ENCODE results near the gene GNG7.
A peak's percentile ranks its signal among the peaks of the same experiment; 100 is the strongest.
"Not testable (repeated sequence)": the region's sequence is repeated elsewhere in the genome, so short reads cannot be mapped to it uniquely, and the experiment has no call there.

GNG7 gene

DNA sequence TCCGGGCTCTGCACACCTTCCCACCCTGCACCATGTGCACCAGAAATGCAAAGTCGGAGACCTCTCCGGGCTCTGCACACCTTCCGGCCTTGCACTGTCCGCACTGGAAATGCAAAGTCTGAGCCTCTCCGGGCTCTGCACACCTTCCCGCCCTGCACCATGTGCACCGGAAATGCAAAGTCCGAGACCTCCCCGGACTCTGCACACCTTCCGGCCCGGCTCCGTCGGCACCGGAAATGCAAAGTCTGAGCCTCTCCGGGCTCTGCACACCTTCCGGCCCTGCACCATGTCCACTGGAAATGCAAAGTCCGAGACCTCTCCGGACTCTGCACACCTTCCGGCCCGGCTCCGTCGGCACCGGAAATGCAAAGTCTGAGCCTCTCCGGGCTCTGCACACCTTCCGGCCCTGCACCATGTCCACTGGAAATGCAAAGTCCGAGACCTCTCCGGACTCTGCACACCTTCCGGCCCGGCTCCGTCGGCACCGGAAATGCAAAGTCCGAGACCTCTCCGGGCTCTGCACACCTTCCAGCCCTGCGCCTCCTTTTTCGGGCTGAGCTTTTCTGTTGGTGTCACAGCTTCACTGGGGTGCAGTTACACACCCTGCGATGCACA, 59.3 kb downstream of the GNG7 start:
- not testable (repeated sequence) for DNase-seq (ENCODE audit: low read depth in 2 of 2)

DNA sequence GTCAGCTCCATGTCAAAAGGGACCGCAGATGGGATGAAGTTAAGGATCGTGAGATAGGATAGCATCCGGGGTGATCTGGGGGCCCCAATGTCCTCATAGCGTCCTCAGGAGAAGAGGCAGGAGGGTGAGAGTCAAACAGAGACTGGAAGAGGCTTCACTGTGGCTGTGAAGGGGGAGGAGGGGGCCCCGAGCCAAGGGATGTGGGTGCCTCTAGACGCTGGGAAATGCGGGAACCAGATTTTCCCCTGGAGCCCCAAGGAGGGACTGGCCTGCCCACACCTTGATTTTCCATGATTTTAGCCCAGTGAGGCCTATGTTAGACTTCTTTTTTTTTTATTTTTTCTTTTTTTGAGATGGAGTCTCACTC, 61.2 kb downstream of the GNG7 start:
- no peak for DNase-seq (ENCODE audit: low read depth in 2 of 2)

DNA sequence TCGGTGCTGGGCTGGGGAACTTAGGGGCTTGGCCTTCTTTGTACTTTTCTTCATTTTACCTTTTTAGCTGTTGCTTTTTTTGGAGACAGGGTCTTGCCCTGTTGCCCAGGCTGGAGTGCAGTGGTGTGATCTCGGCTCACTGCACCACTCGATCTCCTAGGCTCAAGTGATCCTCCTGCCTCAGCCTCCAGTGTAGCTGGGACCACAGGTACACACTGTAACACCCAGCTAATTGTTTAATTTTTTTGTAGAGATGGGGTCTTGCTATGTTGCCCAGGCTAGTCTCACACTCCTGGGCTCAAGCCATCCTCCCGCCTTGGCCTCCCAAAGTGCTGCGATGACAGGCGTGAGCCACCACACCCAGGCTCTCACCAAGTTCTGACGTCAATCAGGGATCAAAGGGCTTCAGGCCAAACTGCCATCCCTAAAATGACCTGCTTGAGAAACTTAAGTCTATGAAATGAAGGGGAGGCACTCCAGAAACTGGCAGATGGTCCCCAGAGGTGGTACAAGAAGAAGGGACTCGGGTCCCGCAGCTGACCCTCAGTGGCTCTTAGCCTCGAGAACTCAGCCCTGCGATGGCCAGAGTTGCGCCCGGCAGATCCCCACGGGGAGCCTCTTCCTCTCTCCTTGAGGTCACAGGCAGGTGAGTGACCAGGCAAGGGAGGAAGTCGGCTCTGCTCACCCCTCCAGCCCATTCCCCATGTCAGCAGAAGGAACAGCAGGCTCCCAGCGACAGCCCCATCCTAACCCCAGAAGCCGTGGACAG, 61.7 kb downstream of the GNG7 start:
- DNase-seq (ENCODE audit: low read depth in 2 of 2): no peak

DNA sequence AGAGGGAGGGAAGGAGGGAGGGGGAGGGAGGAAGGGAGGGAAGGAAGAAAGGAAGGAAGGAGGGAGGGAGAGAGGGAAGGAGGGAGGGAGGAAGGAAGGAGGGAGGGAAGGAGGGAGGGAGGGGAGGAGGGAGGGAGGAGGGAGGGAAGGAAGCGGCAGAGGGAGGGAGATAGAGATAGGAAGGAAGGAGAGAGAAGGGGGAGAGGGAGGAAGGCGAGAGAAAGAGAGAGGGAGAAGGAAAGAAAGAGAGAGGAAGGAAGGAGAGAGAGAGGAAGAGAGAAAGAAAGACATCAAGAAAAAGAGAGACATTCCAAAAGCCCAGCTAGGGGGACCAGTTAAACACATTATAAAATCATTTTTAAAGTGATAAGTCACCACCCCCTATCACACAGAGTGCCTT, 62.5 kb downstream of the GNG7 start:
- DNase-seq (ENCODE audit: low read depth in 2 of 2): no peak

DNA sequence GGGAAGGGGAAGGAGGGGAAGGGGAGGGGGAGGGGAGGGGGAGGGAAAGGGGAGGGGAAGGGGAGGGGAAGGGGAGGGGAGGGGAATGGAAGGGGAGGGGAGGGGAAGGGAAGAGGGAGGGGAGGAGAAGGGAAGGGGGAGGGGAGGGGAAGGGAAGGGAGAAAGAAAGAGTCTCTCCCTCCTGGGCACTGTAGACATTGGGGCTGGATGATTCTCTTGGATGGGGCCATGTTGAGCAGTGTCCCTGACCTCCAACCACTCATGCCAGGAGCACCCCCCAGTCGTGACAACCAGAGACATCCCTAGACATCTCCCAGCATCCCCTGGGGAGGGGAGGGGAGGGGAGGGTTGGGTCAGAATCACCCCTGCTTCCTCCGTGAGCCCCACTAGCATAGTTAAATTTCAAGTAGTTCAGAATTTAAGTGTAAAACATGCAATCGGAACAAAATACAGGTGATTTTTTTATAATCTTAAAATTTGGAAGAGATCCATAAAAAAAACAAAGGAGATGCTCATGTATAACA, 64.0 kb downstream of the GNG7 start:
- DNase-seq (ENCODE audit: low read depth in 2 of 2): no peak

DNA sequence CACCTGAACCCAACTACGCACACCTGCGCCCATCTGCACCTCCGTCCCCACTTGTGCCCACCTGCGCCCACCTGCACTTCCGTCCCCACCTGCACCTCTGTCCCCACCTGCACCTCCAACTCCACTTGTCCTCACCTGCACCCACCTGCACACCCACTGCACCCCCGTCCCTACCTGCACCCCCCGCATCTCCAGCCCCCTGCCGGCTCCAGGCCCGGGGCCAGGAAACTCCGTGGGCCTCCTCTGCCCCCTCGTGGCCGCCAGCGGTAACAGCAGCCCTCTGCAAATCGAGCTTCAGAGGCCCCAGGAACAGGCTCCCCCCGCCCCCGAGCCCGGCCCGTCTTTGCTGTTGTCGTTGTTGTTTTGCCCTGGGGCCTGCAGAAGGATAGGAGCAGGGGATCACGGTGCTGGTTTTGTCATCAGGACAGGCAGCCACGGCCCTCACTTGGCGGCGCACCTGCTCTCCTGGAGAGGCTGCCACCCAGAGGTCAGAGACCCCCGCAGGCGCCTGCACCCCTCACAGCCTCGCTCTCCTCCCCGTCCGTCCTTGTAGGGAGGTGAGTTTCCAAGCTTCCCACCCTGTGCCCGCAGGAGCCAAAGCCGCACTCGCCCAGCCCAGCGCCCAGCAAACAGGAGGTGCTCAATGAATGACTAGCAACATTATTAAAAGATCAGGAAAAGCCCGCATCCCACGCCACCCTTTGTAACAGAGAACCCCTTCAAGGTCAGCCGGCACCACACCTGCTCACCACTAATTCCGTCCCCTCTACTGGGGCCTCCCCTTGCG, 65.4 kb downstream of the GNG7 start:
- peak; percentile 72 to 75 for DNase-seq (ENCODE audit: low read depth in 2 of 2)

DNA sequence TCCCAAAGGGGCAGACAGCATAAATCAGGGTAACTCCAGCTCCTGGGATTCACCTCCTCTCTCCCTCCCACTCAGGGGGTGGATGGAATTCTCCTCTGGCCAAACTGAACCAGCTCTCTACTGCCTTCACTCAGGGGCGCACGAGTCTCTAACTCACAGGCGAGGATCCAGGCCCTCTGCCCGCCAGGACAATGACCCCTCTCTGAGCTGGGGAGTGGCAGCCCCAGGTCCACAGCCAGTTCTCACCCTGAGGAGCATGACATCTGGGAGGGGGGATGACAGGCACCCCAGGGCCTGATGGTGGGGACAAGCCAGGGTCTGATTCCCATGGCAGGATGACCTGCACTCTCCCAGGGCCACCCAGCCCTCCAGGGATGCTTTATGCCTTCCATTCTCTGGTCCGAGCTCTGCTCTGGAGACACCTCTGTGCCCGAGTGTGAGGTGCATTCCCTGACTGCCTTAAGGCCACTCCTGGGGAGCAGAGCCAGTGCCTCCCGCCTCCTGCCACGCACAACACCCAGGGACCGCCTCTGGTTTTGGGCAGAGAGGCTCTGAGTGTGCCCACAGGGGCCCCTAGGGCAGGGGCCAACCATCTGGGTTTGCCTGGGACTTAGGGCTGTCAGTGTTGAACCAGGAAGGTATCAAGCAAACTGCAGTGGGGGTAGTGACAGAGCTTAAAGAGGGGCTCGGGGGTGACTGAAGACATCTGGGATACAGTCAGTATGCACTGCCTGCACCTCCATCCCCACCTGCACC, 66.2 kb downstream of the GNG7 start:
- no peak for DNase-seq (ENCODE audit: low read depth in 2 of 2)

DNA sequence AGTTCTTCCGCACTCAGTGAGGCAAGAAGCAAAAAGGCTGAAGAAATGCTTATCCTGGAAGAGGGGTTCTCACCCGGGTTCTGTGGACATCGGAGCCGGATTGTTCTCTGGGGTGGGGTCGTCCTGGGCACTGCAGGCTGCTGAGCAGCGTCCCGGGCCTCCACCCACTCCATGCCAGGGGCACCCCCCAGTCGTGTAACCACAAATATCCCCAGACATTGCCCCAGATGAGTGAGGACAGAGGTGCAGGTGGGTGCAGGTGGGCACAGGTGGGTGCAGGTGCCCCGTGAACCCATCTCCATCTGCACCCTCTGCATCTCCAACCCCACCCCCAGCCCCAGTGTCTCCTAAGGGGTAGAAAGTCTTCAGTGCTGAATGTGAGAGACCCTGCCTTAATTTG, 67.5 kb downstream of the GNG7 start:
- DNase-seq (ENCODE audit: low read depth in 2 of 2): no peak

DNA sequence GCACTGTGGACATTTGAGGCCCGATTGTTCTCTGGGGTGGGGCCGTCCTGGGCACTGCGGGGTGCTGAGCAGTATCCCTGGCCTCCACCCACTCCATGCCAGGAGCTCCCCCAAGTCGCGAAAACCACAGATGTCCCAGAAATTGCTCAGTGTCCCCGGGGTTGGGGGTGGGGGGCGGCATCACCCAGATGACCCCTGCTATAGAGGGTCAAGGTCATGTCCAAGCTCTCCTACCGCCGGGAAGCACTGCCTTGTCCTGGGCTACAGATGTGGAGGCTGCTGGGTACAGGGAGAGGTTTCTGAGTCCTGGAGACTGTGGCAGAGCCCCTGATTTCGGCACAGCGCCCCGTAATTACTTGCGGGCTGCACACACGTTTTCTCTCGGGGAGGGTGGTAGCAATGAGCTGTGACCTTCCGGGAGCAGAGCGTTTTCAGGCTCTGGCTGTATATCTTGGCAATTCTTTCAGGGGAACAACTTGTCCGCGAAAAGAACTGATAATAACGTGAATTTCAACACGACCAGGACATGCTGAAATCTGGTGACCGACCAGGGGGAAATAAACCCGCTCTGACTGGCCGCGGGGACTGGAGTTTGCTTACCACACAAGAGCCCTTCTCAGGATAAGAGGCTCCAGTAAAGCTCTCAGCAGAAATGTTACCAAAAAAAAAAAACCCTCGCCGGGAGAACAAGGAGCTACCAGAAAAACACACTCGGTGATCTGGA, 68.1 kb downstream of the GNG7 start:
- no peak for DNase-seq (ENCODE audit: low read depth in 2 of 2)

DNA sequence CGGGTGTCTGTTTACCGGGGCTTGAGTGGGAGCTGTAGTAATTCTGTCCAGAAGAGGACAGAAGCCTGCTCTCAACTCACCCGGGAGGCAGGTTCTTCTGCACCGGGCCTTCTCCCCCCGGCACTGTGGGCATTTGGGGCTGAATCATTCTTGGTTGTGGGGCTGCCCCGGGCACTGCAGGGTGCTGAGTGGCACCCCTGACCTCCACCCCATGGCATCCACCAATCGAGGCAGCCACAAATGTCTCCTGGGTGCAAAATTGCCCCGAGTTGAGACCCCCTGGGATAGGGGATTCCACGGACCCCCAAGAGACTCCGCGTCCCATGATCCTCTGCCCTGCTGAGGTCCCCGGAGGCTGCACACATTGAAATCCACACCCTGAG, 68.8 kb downstream of the GNG7 start:
- DNase-seq (ENCODE audit: low read depth in 2 of 2): no peak

DNA sequence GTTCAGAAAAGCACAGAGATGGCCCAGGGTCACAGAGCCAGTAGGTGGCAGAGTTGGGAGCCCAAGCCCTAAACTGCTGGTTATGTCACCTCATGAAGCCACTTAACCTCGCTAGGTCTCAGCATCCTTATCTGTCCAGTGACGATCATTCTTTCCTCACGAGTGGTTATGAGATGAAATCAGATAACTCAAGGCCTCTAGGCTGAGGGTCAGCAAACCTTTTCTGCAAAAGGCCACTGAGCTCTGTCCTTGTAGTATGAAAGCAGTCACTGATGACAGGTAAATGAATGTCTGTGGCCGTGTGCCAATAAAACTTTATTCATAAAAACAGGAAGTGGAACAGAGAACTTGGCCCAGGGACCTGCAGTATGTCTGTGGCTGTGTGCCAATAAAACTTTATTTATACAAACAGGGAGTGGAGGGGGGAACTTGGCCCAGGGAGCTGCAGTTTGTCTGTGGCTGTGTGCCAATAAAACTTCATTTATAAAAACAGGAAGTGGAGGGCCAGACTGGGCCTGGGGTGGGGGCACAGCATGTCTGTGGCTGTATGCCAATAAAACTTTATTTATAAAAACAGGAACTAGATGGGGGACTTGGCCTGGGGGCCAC, 71.2 kb downstream of the GNG7 start:
- no peak for DNase-seq (ENCODE audit: low read depth in 2 of 2)

DNA sequence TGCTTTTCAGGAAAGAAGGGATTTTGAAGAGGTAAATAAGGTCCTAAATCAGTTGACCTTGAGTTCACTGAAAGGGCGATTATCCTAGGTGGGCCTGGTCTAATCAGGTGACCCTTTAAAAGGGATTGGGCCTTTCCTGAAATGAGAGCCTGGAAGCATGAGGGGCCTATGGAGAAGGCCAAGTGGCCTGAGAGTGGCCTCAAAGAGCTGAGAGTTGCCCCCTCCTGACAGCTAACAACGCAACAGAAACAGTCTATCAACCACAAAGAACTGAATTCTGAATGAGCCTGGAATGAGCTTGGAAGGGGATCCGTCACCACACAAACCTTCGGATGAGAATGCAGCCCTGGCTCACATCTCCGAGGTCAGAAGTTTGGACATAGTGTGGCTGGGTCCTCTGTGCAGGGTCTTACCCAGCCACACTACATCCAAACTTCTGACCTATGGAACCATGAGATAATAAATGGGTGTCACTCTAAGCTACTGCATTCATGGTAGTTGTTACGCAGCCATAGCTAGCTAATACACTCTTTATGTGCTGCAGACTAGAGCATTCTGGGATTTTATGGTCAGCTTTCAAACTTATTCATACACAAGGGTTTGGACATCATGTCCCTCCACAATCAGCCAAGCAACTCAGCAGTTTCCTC, 72.0 kb downstream of the GNG7 start:
- no peak for DNase-seq (ENCODE audit: low read depth in 2 of 2)

DNA sequence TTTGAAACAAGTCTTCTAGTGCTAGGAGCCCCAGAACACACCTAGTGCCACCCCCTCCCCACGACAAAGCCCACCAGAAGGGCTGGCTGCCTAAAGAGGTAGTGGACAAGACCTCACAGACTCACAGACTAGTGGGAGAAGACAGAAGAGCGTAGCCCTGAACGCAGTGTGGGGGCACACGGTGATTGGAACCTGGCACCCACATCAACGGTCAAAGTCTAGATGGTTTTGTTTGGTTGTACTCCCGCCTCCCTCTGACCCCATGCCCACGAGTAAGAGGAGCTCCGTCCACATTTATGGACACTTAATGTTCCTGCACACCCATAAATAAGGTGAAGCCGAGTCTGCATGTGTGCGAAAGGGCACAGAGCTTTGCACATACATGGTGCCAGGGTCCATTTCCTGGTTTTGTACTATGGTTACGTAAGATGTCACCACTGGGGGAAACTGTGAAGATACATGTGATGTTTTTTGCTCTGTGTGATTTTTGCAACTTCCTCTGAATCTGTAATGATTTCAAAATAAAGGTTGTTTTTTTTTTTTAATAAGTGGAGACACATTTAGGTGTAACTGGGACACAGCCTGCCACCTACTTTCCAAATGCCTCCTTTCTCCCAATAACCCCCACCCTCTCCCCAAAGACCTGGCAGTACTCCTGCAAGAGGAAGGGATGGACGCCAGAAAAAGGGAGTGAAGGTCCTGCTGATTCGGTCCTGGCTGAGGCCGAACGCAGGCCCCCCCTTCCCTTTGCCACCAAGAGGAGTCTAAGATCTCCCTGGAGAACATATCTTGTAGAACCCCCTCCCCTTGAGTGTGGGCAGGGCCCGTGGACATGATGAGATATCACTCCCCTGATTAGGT, 72.8 kb downstream of the GNG7 start:
- no peak for DNase-seq (ENCODE audit: low read depth in 2 of 2)

DNA sequence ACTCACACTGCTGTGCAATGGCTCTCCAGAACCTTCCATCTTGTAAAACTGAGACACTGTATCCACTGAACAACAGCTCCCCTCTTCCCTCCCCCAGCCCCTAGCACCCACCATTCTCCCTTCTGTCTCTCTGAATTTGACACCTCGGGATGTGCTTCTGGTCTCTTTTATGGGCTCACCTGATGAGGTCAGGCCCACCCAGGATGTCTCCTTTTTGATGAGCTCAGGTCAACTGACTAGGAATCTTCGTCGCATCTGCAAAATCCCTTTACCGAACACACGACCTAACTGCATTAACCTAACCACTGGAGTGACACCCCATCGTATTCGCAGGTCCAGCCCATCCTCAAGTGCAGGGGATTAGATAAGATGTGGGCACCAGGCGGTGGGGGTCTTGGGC, 73.9 kb downstream of the GNG7 start:
- DNase-seq (ENCODE audit: low read depth in 2 of 2): no peak

DNA sequence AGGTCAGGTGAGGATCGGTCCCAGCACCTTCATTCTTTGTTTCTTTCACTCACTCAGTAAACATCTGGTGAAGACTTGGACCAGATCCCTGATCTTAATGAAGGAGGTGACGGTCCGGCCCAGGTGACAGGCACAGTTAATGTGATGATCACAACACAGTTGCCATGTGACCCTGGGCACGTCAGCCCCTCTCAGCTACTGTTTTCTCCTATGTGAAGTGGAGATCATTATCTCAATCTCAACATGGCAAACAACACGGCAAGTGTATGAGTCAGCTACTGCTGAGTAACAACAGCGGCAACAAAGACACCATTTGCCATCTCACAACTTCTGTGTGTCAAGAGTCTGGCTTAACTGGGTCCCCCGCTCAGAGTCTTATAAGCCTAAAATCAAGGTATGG, 74.6 kb downstream of the GNG7 start:
- DNase-seq (ENCODE audit: low read depth in 2 of 2): no peak

DNA sequence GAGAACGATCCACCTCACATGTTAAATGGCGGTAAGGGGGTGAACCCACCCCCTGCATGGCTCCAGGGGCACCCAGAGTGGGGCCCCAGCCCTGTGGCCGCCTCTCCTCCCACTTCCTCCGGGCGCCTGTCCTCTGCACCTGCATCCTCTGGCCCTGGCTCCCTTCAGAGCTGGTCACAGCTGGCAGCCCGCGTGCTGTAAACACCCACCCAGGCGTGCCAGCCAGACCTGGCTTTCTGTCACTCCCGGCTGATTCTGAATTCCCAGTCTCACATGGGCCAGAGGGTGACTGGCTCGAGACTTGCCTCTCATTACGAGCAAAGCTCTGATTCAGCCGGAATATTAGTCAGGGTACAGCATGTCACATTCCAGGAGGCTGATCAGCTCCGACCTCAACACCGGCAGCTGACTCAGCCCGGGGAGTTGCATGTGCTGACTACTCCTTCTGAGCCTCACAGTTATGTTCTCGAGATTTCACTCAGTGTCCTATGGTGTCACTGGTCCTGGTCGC, 75.1 kb downstream of the GNG7 start:
- DNase-seq (ENCODE audit: low read depth in 2 of 2): no peak

DNA sequence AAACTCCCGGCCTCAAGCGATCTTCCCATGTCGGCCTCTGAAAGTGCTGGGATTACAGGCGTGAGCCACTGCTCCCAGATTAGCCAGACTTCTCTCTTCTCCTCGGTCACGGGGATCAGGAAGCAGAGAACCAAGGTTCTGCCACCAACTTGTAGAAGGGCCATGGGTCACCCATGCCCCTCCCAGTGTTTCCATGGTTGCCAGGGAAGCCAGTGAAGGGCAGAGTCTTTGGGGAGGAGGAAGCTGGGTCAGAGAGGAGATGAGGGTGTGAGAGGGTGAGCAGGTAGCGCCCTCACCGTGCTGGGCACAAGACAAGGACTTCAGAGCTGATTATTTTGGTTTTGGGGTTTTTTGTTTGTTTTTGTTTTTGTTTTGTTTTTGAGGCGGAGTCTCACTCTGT, 77.1 kb downstream of the GNG7 start:
- no peak for DNase-seq (ENCODE audit: low read depth in 2 of 2)

DNA sequence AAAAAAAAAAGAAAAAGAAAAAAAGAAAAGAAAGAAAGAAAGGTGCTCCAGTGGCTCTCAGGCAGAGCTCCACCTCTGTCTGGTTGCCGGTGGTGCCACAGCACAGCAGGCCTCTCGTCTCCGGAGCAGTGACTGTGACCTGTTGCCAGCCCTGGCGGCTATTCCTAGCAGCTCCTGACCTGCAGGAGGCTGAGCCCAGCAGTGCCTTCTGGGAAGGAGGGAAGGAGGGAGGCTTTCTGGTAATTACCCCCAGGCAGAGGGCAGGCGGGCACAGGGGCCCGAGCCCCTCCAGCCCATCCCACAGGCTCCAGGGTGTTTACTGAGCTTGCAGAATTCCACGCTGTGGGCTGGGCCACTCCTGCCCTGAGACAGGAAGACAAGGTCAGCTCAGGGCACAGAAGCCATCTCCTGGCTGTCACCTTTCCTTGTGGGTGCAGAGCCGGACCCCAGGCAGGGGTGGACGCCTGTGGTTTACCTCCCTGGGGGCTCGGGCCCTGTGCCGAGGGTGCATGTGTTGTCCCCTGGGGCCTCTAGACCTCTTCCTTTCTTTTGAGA, 77.9 kb downstream of the GNG7 start:
- DNase-seq (ENCODE audit: low read depth in 2 of 2): no peak

DNA sequence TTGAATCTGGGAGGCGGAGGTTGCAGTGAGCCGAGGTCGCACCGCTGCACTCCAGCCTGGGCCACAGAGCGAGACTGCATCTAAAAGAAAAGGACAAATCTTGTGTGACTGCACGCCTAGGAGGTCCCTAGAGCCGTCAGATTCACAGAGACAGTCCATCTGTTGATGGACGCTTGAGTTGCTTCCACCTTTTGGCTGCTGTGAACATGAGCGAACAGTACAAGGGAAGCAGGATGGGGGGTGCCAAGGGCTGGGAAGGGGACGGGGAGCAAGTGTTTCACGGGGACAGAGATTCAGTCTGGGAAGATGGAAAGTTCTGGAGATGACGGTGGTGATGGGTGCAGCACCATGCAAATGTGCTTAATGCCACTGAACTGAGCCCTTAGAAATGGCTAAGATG, 78.7 kb downstream of the GNG7 start:
- DNase-seq (ENCODE audit: low read depth in 2 of 2): no peak

Data from stimulated activated CD4-positive, alpha-beta T cell treated with anti-CD3 and anti-CD28 coated beads, Interleukin-1b, Interleukin-23, amount 100 ng/mL, for 4 hours (primary cell).